Measurements from ENCODE around the gene RBM6.
"Not testable (repeated sequence)": the region's sequence is repeated elsewhere in the genome, so short reads cannot be mapped to it uniquely, and the experiment has no call there.

RBM6 gene, protein sequence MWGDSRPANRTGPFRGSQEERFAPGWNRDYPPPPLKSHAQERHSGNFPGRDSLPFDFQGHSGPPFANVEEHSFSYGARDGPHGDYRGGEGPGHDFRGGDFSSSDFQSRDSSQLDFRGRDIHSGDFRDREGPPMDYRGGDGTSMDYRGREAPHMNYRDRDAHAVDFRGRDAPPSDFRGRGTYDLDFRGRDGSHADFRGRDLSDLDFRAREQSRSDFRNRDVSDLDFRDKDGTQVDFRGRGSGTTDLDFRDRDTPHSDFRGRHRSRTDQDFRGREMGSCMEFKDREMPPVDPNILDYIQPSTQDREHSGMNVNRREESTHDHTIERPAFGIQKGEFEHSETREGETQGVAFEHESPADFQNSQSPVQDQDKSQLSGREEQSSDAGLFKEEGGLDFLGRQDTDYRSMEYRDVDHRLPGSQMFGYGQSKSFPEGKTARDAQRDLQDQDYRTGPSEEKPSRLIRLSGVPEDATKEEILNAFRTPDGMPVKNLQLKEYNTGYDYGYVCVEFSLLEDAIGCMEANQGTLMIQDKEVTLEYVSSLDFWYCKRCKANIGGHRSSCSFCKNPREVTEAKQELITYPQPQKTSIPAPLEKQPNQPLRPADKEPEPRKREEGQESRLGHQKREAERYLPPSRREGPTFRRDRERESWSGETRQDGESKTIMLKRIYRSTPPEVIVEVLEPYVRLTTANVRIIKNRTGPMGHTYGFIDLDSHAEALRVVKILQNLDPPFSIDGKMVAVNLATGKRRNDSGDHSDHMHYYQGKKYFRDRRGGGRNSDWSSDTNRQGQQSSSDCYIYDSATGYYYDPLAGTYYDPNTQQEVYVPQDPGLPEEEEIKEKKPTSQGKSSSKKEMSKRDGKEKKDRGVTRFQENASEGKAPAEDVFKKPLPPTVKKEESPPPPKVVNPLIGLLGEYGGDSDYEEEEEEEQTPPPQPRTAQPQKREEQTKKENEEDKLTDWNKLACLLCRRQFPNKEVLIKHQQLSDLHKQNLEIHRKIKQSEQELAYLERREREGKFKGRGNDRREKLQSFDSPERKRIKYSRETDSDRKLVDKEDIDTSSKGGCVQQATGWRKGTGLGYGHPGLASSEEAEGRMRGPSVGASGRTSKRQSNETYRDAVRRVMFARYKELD

GRCh38 chr3:49939858-49940666, at the start of gene RBM6:
RBM6 (plus strand) TSS chr3:49940150; CDS start chr3:49962642, 22,492 bp downstream.
- peak; percentile 67 to 99 (median 97) for DNase-seq

- DNase-seq = no peak
Measured at GRCh38 chr3:49895791-49896190, 44.2 kb upstream of the RBM6 start.

DNA sequence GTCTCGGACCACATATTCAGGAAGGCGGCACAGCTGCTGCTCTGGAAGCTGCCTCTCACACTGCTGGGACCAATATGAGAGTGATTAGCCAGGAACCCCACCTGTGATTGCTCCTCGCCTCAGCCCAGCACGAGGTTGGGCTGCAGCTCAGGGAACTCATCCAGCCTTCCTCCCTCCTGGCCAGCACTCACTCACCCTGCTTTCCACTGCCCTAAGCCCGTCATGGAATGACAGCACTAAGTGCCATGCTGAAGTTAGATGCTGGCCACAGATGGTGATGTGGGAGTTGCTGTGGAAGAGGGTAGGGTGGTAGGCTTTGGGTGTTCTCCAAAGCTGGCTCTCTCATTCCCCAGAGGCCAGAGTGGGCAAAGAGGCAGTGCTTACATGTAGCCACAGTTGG, 43.6 kb upstream of the RBM6 start:
- no peak for DNase-seq

- no peak for DNase-seq
Measured at GRCh38 chr3:49898991-49899390, 41.0 kb upstream of the RBM6 start.

GRCh38 chr3:49899815-49900214, 40.1 kb upstream of the RBM6 start:
- peak in 2 of 56 donors; percentile 2 to 33 for DNase-seq

GRCh38 chr3:49900491-49901153, 39.3 kb upstream of the RBM6 start:
- peak in 1 of 56 donors; percentile 19 for DNase-seq

- DNase-seq = peak in 3 of 56 donors; percentile 13 to 62 (median 20)
Measured at GRCh38 chr3:49901366-49902339, 38.3 kb upstream of the RBM6 start.

- no peak for DNase-seq
Measured at GRCh38 chr3:49902511-49903345, 37.2 kb upstream of the RBM6 start.

- peak in 1 of 56 donors; percentile 12 for DNase-seq
Measured at GRCh38 chr3:49903451-49904424, 36.2 kb upstream of the RBM6 start, which contains the start of gene MST1R. MST1R (minus strand) TSS chr3:49903873; CDS start chr3:49903609, 264 bp downstream.

DNA sequence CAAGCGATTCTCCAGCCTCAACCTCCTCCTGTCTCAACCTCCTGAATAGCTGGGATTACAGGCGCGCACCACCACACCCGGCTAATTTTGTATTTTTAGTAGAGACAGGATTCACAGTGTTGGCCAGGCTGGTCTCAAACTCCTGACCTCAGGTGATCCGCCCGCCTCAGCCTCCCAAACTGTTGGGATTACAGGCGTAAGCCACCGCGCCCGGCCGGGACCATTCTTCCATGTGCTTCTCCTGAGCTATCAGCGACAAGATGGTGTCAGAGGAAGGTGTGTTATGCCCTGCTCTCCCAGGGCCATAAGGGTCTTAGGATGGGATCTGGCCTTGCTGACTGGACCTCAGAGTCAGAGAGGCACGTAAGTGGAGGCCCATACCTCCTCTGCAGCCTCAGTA, 35.5 kb upstream of the RBM6 start:
- DNase-seq = not testable (repeated sequence)

- DNase-seq = peak in 31 of 56 donors; percentile 5 to 53 (median 30)
Measured at GRCh38 chr3:49906073-49906743, 33.7 kb upstream of the RBM6 start.

GRCh38 chr3:49908373-49909199, 31.4 kb upstream of the RBM6 start:
- no peak for DNase-seq

DNA sequence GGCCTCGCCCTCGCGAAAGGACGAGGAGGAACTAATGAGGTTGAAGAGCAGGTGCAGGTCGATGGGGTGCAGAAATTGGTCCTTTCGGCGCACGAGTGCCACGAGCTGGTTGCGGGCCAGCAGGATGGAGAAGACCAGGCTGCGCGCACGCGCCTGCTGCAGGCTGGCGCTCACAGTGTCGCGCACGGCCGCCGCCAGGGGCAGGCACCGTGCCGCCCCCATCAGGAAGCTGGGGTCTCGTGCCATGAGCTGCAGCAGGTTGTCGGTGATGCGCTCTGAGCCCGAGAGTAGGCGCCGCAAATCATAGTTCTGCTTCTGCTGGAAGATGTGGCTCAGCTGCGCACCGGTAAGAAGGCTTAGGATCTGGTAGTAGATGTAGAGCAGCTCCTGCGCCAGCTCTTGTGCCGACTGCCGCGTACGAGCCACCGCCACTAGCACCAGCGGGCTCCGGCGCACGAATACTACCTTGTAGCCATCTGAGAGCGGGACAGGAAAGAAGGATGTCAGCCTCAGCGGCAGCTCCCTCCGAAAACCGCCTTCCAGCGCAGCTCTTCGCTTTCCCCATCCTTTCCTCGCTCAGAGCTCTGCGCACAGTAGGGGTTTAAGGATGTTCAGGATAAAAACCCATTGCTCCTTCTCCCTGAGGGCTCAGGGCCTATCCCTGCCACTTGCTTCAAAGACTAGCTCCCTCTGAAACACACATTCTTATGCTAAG, 29.4 kb upstream of the RBM6 start:
- no peak for DNase-seq

DNA sequence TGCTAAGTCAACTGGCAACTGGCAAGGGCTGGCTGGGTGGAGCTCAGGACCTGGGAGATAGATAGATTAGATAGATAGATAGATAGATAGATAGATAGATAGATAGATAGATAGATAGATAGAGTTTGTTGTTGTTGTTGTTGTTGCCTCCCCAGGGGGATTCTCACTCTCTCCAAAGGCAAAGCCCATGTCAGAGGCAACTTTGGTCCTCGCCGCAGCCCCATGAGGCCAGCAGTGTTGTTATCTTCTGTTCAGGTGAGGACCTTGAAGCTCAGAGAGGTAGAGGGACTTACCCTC, 28.9 kb upstream of the RBM6 start:
- DNase-seq = no peak

- DNase-seq = no peak
Measured at GRCh38 chr3:49911611-49912010, 28.3 kb upstream of the RBM6 start.

Data from amygdala (tissue), 56 donors.